Fibroblast of mammary gland (primary cell): ENCODE measurements around the gene SP3.

Source experiments
- DNase-seq: peaks from one replicate; pipeline ENCODE4 v3.0.0-alpha.2; 2010; ENCODE audit warnings: low read depth
- H3K4me3 ChIP-seq: 2 replicates; pipeline ENCODE4 v1.5.1; 2011; ENCODE audit warnings: low read depth, mild to moderate bottlenecking, low read length, moderate library complexity; ENCODE audit not compliant: control insufficient read depth
- CTCF ChIP-seq: conservative IDR thresholded peaks from 2 replicates; pipeline ENCODE4 v1.5.1; 2011; ENCODE audit warnings: low read depth, low read length, inconsistent platforms; ENCODE audit not compliant: control insufficient read depth, insufficient read depth

Gene SP3

GRCh38 chr2:173860082-173860481 is 105.1 kb downstream of the SP3 start:
- DNase-seq, result no peak
- H3K4me3 ChIP-seq, result no peak overlapping the region
- no peak for TF ChIP-seq CTCF

- no peak for DNase-seq
- no peak overlapping the region for H3K4me3 ChIP-seq
- TF ChIP-seq CTCF, result no peak
Measured at GRCh38 chr2:173858291-173858731, 106.9 kb downstream of the SP3 start.
